IPS-20b (cell line): ENCODE measurements around the gene LUC7L.
"Not testable (repeated sequence)": the region's sequence is repeated elsewhere in the genome, so short reads cannot be mapped to it uniquely, and the experiment has no call there.

Source experiments
- H3K27ac ChIP-seq: one replicate; pipeline ENCODE4 v1.5.1; 2013; ENCODE audit warnings: low read length
- H3K27me3 ChIP-seq: 2 replicates; pipeline ENCODE4 v1.6.1; 2013; ENCODE audit warnings: mild to moderate bottlenecking, low read length, inconsistent platforms; ENCODE audit not compliant: insufficient read depth
- H3K36me3 ChIP-seq: 2 replicates; pipeline ENCODE4 v1.6.1; 2013; ENCODE audit warnings: low read depth, mild to moderate bottlenecking, inconsistent platforms, low read length, moderate library complexity; ENCODE audit not compliant: insufficient read depth
- H3K4me1 ChIP-seq: 2 replicates; pipeline ENCODE4 v1.6.1; 2013; ENCODE audit warnings: mild to moderate bottlenecking, control low read depth, inconsistent platforms, low read length, moderate library complexity; ENCODE audit not compliant: insufficient read depth
- H3K4me3 ChIP-seq: 2 replicates; pipeline ENCODE4 v1.5.1; 2013; ENCODE audit warnings: mild to moderate bottlenecking, low read length, inconsistent platforms
- H3K9ac ChIP-seq: 2 replicates; pipeline ENCODE4 v1.6.1; 2013; ENCODE audit warnings: low read depth, mild to moderate bottlenecking, inconsistent platforms, low read length, moderate library complexity
- H3K9me3 ChIP-seq: 2 replicates; pipeline ENCODE4 v1.6.1; 2013; ENCODE audit warnings: mild to moderate bottlenecking, low read depth, low read length, inconsistent platforms; ENCODE audit not compliant: insufficient read depth

The LUC7L gene

GRCh38 chr16:166375-167121 lies 62.7 kb downstream of the LUC7L start:
- peaks cover 8% of the 10 kb centered on the region; the same call in 1 of the 2 replicates for H3K4me1 ChIP-seq
- H3K27ac ChIP-seq: no peak overlapping the region
- peak overlapping the region; percentile 33; the same call in 1 of the 2 replicates for H3K4me3 ChIP-seq
- peaks cover 82% of the 10 kb centered on the region for H3K27me3 ChIP-seq
- H3K9ac ChIP-seq: no peak overlapping the region
- H3K9me3 ChIP-seq: no peaks in the 10 kb centered on the region
- H3K36me3 ChIP-seq: no peaks in the 10 kb centered on the region

- Histone ChIP-seq H3K36me3 (no peaks in the 10 kb centered on the region), H3K9ac (no peak within 1 kb of the TSS), H3K27me3 (peaks cover 79% of the 10 kb centered on the region), H3K4me1 (peaks cover 8% of the 10 kb centered on the region; the same call in 1 of the 2 replicates), H3K9me3 (no peaks in the 10 kb centered on the region), H3K4me3 (peak within 1 kb of the TSS; percentile 60; the same call in 1 of the 2 replicates), H3K27ac (no peak within 1 kb of the TSS)
Observed at GRCh38 chr16:165539-166374, 63.5 kb downstream of the LUC7L start, which contains the start of gene HBM. Gene HBM, plus strand, starts transcription at chr16:165978. Its CDS starts 20 bp downstream, at chr16:165998.

GRCh38 chr16:164827-165538 lies 64.3 kb downstream of the LUC7L start:
- H3K9me3 ChIP-seq: no peaks in the 10 kb centered on the region
- H3K36me3 ChIP-seq: no peaks in the 10 kb centered on the region
- peaks cover 8% of the 10 kb centered on the region; the same call in 1 of the 2 replicates for H3K4me1 ChIP-seq
- H3K4me3 ChIP-seq: peak overlapping the region; percentile 60; the same call in 1 of the 2 replicates
- H3K27me3 ChIP-seq: peaks cover 72% of the 10 kb centered on the region
- no peak overlapping the region for H3K27ac ChIP-seq
- no peak overlapping the region for H3K9ac ChIP-seq

- H3K9ac ChIP-seq, H3K4me3 ChIP-seq, H3K27ac ChIP-seq, H3K36me3 ChIP-seq, H3K9me3 ChIP-seq, H3K4me1 ChIP-seq: not testable (repeated sequence)
- H3K27me3 ChIP-seq: peaks cover 72% of the 10 kb centered on the region
Observed at GRCh38 chr16:164134-164823, 65.0 kb downstream of the LUC7L start.

- not testable (repeated sequence) for H3K9me3 ChIP-seq, H3K9ac ChIP-seq, H3K36me3 ChIP-seq, H3K4me3 ChIP-seq, H3K4me1 ChIP-seq, H3K27ac ChIP-seq
- H3K27me3 ChIP-seq: peaks cover 71% of the 10 kb centered on the region
Observed at GRCh38 chr16:163696-164095, 65.6 kb downstream of the LUC7L start.

GRCh38 chr16:163139-163538 lies 66.1 kb downstream of the LUC7L start:
- not testable (repeated sequence) for H3K36me3 ChIP-seq, H3K4me3 ChIP-seq, H3K9me3 ChIP-seq, H3K4me1 ChIP-seq, H3K27ac ChIP-seq, H3K9ac ChIP-seq
- H3K27me3 ChIP-seq: peaks cover 69% of the 10 kb centered on the region

- Histone ChIP-seq H3K4me1 (peaks cover 8% of the 10 kb centered on the region; the same call in 1 of the 2 replicates), H3K27me3 (peaks cover 69% of the 10 kb centered on the region), H3K27ac (no peak overlapping the region), H3K9ac (no peak overlapping the region), H3K36me3 (no peaks in the 10 kb centered on the region), H3K9me3 (no peaks in the 10 kb centered on the region), H3K4me3 (no peak overlapping the region)
Observed at GRCh38 chr16:162271-162991, 66.8 kb downstream of the LUC7L start.

- no peak overlapping the region for H3K9ac ChIP-seq
- H3K27me3 ChIP-seq: peaks cover 67% of the 10 kb centered on the region
- H3K9me3 ChIP-seq: no peaks in the 10 kb centered on the region
- peaks cover 4% of the 10 kb centered on the region; the same call in 1 of the 2 replicates for H3K4me1 ChIP-seq
- no peak overlapping the region for H3K27ac ChIP-seq
- no peak overlapping the region for H3K4me3 ChIP-seq
- no peaks in the 10 kb centered on the region for H3K36me3 ChIP-seq
Observed at GRCh38 chr16:160691-161190, 68.5 kb downstream of the LUC7L start.

- not testable (repeated sequence) for H3K4me3 ChIP-seq, H3K9me3 ChIP-seq
- H3K27me3 ChIP-seq: peaks cover 67% of the 10 kb centered on the region
Observed at GRCh38 chr16:160242-160641, 69.0 kb downstream of the LUC7L start.

GRCh38 chr16:159136-159849 lies 70.0 kb downstream of the LUC7L start:
- no peaks in the 10 kb centered on the region for H3K36me3 ChIP-seq
- H3K9ac ChIP-seq: no peak overlapping the region
- no peaks in the 10 kb centered on the region for H3K9me3 ChIP-seq
- peaks cover 72% of the 10 kb centered on the region for H3K27me3 ChIP-seq
- no peak overlapping the region for H3K4me3 ChIP-seq
- H3K27ac ChIP-seq: no peak overlapping the region
- no peaks in the 10 kb centered on the region for H3K4me1 ChIP-seq

More at GRCh38 chr16:160242-160641, 69.0 kb downstream of the LUC7L start:
- not testable (repeated sequence) for H3K27ac ChIP-seq, H3K4me1 ChIP-seq, H3K36me3 ChIP-seq, H3K9ac ChIP-seq
